Thoracic aorta (tissue), 2 donors: ENCODE data around the gene TLCD1. TPM values are rescaled to one million over a fixed set of nuclear protein-coding genes. Genes with fewer than 3 reads are reported as not detected.

ENCODE experiments used
- ATAC-seq: fragments of 150-250 bp; one replicate; pipeline ENCODE4 v1.8.0; 2017; ENCODE audit warnings: low read depth; ENCODE audit not compliant: insufficient number of reproducible peaks, low FRiP score
- DNase-seq: peaks from one replicate; pipeline ENCODE4 v3.0.0-alpha.2; 2020; ENCODE audit warnings: low spot score
- H3K27ac ChIP-seq, 2 donors: fragments of 200-600 bp; sonication (generic); 1 replicate in 1 of 2; 2 replicates in 1 of 2; pipeline ENCODE4 v1.5.1; 2016; ENCODE audit warnings: mild to moderate bottlenecking in 2 of 2, moderate library complexity in 2 of 2
- H3K27me3 ChIP-seq: fragments of 200-600 bp; sonication (generic); replicated peaks from 2 replicates; pipeline ENCODE4 v1.6.0; 2016; ENCODE audit warnings: mild to moderate bottlenecking; ENCODE audit not compliant: insufficient read depth
- H3K36me3 ChIP-seq: fragments of 200-600 bp; sonication (generic); one replicate; pipeline ENCODE4 v1.5.1; 2016
- H3K4me1 ChIP-seq, 2 donors: fragments of 200-600 bp; sonication (generic); 1 replicate in 1 of 2; 2 replicates in 1 of 2; pipeline versions ENCODE4 v1.5.1 to v1.6.0; 2016; ENCODE audit warnings: low read depth in 2 of 2, mild to moderate bottlenecking in 1 of 2; ENCODE audit not compliant: control insufficient read depth in 1 of 2
- H3K4me3 ChIP-seq: fragments of 200-600 bp; sonication (generic); 2 replicates; pipeline ENCODE4 v1.5.1; 2016; ENCODE audit warnings: mild to moderate bottlenecking
- H3K9me3 ChIP-seq: fragments of 200-600 bp; sonication (generic); 2 replicates; pipeline ENCODE4 v1.5.1; 2016
- CTCF ChIP-seq: fragments of 200-600 bp; sonication (generic); IDR thresholded peaks from one replicate; pipeline ENCODE4 v1.5.1; 2019; ENCODE audit warnings: antibody characterized with exemption
- total RNA-seq, 2 donors: library from RNA; depleted of rRNA; stranded (reverse); fragments of >200 nt; gene quantifications; one replicate each; pipeline versions ENCODE4 v1.1.0 to v1.2.3, GENCODE V29; 2016

The TLCD1 gene
- total RNA-seq, 2 donors from 2014 or later: 1.9 TPM; not detected in 1

- Histone ChIP-seq H3K36me3 (peaks cover 10% of the 10 kb centered on the region), H3K27me3 (no peaks in the 10 kb centered on the region), H3K4me1 (peaks cover 4 to 10% of the 10 kb centered on the region in 2 donors), H3K4me3 (no peak overlapping the region), H3K9me3 (no peaks in the 10 kb centered on the region), H3K27ac (no peak overlapping the region)
- ATAC-seq (no peak), DNase-seq (no peak)
- no peak for TF ChIP-seq CTCF
Observed at GRCh38 chr17:28706471-28707338, 19.3 kb downstream of the TLCD1 start.

GRCh38 chr17:28705728-28706334 lies 20.2 kb downstream of the TLCD1 start:
- Histone ChIP-seq H3K27ac (no peak overlapping the region), H3K4me3 (no peak overlapping the region), H3K9me3 (no peaks in the 10 kb centered on the region), H3K27me3 (no peaks in the 10 kb centered on the region), H3K36me3 (peaks cover 19% of the 10 kb centered on the region), H3K4me1 (peaks cover 4 to 8% of the 10 kb centered on the region in 2 donors)
- TF ChIP-seq CTCF: no peak
- DNase-seq: no peak
- ATAC-seq: no peak

DNA sequence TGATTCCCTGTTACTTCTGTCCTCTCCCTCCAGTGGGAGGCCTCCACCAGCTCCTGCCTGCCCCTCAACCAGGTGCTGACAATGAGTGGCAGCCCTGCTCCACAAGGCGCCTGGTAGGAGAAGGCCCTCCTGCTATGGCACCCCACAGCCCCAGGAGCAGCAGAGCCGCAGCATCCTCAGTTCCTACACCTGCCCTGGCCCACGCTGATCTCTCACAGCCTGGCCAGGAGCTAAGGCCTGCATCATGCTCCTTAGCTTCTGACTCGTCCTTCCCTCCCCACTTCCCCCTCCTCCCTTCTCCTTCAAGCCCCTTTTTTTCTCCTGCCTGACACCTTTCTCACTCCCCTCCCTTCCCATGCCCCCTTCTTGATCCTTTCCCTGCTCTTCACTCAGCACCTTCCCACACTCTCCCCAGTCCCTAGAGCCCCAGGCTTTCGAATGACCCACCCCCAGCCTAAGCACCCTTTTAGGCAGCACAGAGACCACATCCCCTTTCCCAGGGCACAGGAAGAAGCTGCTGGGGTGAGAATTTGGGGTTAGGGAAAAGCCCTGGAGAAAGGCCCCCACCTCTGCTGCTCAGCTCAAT lies 20.9 kb downstream of the TLCD1 start:
- Histone ChIP-seq H3K4me3 (no peak overlapping the region), H3K4me1 (peaks cover 3 to 5% of the 10 kb centered on the region in 2 donors), H3K27me3 (no peaks in the 10 kb centered on the region), H3K27ac (no peak overlapping the region), H3K36me3 (peaks cover 26% of the 10 kb centered on the region), H3K9me3 (no peaks in the 10 kb centered on the region)
- TF ChIP-seq CTCF: no peak
- DNase-seq (no peak), ATAC-seq (no peak)

- H3K36me3 ChIP-seq: peaks cover 34% of the 10 kb centered on the region
- no peak overlapping the region for H3K27ac ChIP-seq
- H3K4me1 ChIP-seq: no peaks in the 10 kb centered on the region
- H3K27me3 ChIP-seq: no peaks in the 10 kb centered on the region
- no peak for DNase-seq
- no peak for TF ChIP-seq CTCF
- H3K9me3 ChIP-seq: no peaks in the 10 kb centered on the region
- ATAC-seq: no peak
- H3K4me3 ChIP-seq: no peak overlapping the region
Observed at GRCh38 chr17:28704219-28704858, 21.7 kb downstream of the TLCD1 start.
